Ishikawa (cell line): ENCODE measurements around the gene RHO.

Source experiments
- CEBPB ChIP-seq: IDR thresholded peaks from 2 replicates; pipeline ENCODE4 v1.6.1; 2012
- CREB1 ChIP-seq: IDR thresholded peaks from 2 replicates; pipeline ENCODE4 v1.6.1; 2012; ENCODE audit warnings: low read depth
- EGR1 ChIP-seq: IDR thresholded peaks from 2 replicates; pipeline ENCODE4 v1.6.1; 2012
- EP300 ChIP-seq: IDR thresholded peaks from 2 replicates; pipeline ENCODE4 v1.6.1; 2012; ENCODE audit warnings: borderline replicate concordance
- FOXM1 ChIP-seq: IDR thresholded peaks from 2 replicates; pipeline ENCODE4 v1.6.1; 2012; ENCODE audit warnings: low read depth, borderline replicate concordance
- NFIC ChIP-seq: IDR thresholded peaks from 2 replicates; pipeline ENCODE4 v1.6.1; 2012
- RAD21 ChIP-seq: IDR thresholded peaks from 2 replicates; pipeline ENCODE4 v1.6.1; 2012; ENCODE audit warnings: low read depth
- TAF1 ChIP-seq: IDR thresholded peaks from 2 replicates; pipeline ENCODE4 v1.6.1; 2012; ENCODE audit warnings: low read depth, mild to moderate bottlenecking
- TCF12 ChIP-seq: IDR thresholded peaks from 2 replicates; pipeline ENCODE4 v1.6.1; 2012; ENCODE audit warnings: low read depth
- TEAD4 ChIP-seq: IDR thresholded peaks from 2 replicates; pipeline ENCODE4 v1.6.1; 2012
- YY1 ChIP-seq: IDR thresholded peaks from 2 replicates; pipeline ENCODE4 v1.6.1; 2012; ENCODE audit warnings: low read depth
- ZBTB7A ChIP-seq: IDR thresholded peaks from 2 replicates; pipeline ENCODE4 v1.6.1; 2012; ENCODE audit warnings: low read depth
- TF ChIP-seq, protein P1 (sequence below): IDR thresholded peaks from 2 replicates; pipeline ENCODE4 v1.6.1; 2012
- TF ChIP-seq, protein P2 (sequence below): IDR thresholded peaks from 2 replicates; pipeline ENCODE4 v1.6.1; 2012; ENCODE audit warnings: low read depth, mild to moderate bottlenecking
- TF ChIP-seq, protein P3 (sequence below): IDR thresholded peaks from 2 replicates; pipeline ENCODE4 v1.6.1; 2012

The RHO gene

DNA sequence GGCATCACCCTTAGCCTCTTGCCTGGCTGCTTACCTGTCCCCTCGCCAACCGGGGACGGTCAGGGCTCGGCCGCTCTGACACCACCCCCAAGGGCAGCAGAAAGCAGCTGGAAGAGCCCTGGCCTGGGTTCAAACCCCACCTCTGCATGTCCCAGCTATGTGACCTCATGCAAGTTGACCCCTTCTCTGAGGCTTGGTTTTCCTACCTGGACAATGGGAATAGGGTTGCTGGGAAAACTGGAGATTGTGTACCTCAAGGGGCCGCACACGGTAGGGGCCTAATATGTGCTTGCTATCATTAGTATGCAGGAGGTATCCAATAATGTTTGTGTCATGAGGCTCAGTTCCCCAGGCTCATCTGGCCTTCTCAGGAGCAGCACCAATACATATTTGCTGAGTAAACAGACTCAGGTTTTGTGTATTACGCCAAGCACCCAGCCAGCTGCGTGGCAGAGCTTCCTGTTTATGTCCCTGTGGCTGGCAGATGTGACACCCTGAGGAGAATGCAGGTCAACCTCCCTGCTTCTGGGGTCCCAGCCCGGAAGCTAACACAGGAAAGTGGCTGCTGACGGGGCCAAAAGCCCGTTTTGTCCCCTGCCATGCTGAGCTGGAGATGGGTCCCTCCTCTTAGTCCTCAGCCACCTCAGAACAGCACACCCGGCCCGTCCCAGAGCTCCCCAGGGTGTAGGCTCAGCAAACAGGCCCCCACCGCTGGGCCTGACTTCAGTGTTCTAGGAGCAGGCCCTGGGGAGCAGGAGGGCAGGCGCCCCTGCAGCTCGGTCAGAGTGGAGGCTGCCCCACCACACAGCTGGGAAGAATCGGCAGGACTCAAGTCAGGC lies 48.3 kb downstream of the RHO start:
- TF ChIP-seq, protein P1, sequence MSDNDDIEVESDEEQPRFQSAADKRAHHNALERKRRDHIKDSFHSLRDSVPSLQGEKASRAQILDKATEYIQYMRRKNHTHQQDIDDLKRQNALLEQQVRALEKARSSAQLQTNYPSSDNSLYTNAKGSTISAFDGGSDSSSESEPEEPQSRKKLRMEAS, result no peak
- no peak for TF ChIP-seq CEBPB
- no peak for TF ChIP-seq NFIC
- TF ChIP-seq, protein P2, sequence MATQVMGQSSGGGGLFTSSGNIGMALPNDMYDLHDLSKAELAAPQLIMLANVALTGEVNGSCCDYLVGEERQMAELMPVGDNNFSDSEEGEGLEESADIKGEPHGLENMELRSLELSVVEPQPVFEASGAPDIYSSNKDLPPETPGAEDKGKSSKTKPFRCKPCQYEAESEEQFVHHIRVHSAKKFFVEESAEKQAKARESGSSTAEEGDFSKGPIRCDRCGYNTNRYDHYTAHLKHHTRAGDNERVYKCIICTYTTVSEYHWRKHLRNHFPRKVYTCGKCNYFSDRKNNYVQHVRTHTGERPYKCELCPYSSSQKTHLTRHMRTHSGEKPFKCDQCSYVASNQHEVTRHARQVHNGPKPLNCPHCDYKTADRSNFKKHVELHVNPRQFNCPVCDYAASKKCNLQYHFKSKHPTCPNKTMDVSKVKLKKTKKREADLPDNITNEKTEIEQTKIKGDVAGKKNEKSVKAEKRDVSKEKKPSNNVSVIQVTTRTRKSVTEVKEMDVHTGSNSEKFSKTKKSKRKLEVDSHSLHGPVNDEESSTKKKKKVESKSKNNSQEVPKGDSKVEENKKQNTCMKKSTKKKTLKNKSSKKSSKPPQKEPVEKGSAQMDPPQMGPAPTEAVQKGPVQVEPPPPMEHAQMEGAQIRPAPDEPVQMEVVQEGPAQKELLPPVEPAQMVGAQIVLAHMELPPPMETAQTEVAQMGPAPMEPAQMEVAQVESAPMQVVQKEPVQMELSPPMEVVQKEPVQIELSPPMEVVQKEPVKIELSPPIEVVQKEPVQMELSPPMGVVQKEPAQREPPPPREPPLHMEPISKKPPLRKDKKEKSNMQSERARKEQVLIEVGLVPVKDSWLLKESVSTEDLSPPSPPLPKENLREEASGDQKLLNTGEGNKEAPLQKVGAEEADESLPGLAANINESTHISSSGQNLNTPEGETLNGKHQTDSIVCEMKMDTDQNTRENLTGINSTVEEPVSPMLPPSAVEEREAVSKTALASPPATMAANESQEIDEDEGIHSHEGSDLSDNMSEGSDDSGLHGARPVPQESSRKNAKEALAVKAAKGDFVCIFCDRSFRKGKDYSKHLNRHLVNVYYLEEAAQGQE, result no peak
- no peak for TF ChIP-seq TEAD4
- no peak for TF ChIP-seq ZBTB7A
- TF ChIP-seq EP300, result no peak
- TF ChIP-seq TCF12, result no peak
- TF ChIP-seq, protein P3, sequence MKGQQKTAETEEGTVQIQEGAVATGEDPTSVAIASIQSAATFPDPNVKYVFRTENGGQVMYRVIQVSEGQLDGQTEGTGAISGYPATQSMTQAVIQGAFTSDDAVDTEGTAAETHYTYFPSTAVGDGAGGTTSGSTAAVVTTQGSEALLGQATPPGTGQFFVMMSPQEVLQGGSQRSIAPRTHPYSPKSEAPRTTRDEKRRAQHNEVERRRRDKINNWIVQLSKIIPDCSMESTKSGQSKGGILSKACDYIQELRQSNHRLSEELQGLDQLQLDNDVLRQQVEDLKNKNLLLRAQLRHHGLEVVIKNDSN, result no peak
- TF ChIP-seq CREB1, result no peak
- TF ChIP-seq TAF1, result no peak

DNA sequence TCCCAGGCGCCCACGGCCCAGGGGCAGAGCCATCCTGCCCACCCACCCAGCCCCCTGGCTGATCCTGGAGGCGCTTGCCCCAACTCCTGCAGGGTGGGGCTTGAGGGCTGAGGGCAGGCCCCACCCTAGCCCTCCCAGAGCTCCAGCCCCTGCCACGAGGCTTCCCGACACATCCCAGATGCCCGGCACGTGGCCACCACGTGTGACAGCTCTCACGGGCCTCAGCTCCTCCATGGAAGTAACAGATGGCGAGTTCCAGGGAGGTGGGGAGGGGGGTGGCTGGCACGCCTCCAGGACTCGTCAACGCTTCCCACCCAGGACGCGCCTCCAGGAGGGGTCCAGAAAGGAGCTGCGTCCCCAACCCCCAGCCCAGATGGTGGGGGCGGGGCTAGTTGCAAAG lies 48.9 kb downstream of the RHO start:
- TF ChIP-seq, protein P1, result no peak
- TF ChIP-seq NFIC (no peak), RAD21 (no peak)

DNA sequence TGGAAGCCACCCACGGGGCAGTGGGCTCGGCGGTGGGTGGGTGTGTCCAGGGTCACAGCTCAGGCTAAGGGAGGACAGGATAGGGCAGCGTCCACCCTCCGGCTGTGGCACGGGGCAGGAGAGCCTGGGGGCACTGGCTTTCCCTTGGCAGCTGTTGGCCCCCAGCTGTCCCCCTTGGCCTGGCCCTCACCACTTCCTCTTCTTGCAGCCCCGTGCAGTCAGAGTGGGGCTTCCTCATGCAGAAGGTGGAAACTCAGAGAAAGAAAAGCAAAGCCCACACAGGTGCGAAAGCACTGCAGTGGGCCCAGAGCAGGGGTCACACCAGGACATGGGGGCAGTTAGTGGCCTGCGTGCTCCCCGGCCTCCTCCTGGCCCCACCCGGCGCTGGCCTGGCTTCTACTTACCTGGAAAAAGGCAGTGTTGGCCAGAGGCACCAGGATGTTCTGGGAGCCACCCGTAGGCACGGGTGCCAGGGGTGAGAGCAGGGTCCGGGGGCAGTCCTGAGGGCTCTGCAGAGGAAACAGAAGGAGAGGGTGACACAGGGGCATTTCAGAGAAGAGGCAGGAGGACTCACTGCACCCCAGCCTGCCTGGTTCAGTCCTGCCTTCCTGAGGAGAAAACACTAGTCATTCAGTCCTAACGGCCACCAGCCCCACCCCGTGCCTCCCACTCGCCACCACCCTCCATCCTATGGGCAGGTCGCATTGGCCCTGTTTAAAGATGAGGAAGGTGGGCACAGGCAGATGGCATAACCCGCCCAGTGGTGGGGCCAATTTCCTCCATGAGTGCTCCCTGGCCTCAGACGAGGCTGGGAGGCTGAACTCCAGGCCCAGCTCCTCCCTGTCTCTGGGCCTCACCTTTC lies 49.7 kb downstream of the RHO start:
- TF ChIP-seq FOXM1 (no peak), TCF12 (no peak), NFIC (no peak), CREB1 (no peak), TEAD4 (no peak), CEBPB (no peak), EGR1 (no peak), ZBTB7A (no peak), TAF1 (no peak), EP300 (no peak)
- TF ChIP-seq, protein P2, result no peak
- TF ChIP-seq, protein P3, result no peak

DNA sequence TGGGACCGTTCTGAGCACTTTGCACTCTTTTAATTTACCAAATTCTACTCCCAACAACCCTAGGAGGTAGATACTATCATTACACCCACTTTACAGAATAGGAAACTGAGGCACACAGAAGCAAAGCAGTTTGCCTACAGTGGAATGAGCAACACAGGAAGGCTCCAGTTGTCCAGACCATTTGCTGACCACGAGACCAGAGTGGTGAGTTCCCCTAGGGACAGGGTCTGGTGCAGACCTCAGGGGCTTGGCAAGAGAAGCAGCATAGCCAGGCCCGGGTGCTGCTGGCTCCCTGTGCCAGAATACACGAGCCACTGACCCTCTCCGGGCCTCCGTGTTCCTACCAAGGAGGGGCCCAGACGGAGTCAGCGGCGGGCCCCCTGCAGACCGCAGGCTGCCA lies 51.6 kb downstream of the RHO start:
- TF ChIP-seq YY1 (no peak), EGR1 (no peak), TCF12 (no peak)

DNA sequence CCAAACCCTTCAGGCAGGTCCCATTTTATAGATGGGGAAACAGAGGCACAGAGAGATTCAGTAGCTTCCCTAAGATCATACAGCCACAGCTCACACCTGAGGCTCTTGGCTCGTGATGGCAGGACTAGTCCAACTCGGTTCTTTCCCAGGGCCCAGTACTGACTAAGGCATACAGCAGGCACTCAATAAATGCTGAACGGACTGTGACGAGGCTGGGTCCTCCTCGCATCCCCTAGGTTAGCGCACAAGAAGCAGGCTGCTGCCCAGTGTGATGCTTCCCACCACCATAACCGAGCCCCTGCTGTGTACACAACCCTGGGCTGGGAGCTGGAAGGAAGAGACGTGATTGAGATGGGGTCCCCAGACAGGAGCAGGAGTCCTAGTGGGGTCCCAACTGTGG lies 53.2 kb downstream of the RHO start:
- TF ChIP-seq RAD21 (no peak), ZBTB7A (no peak), CREB1 (no peak), TCF12 (no peak), TAF1 (no peak), TEAD4 (no peak), YY1 (no peak), NFIC (no peak), FOXM1 (no peak), CEBPB (no peak), EP300 (no peak), EGR1 (no peak)
- TF ChIP-seq, protein P3, result no peak
- TF ChIP-seq, protein P2, result no peak
- TF ChIP-seq, protein P1, result no peak
